Breast epithelium (tissue), 4 donors: ENCODE results near the gene ATL1. TPM values are rescaled to one million over a fixed set of nuclear protein-coding genes. Genes with fewer than 3 reads are reported as not detected.
A peak's percentile ranks its signal among the peaks of the same experiment; 100 is the strongest.

Experiments used
- DNase-seq, 2 donors: peaks; one replicate each; pipeline ENCODE4 v3.0.0-alpha.2; 2019; ENCODE audit warnings: low spot score in 2 of 2
- H3K27ac ChIP-seq, 2 donors: fragments of 200-600 bp; sonication (generic) in 1 of 2; one replicate each; pipeline ENCODE4 v1.5.1; 2016 to 2019; ENCODE audit warnings: mild to moderate bottlenecking in 1 of 2
- H3K27me3 ChIP-seq, 2 donors: fragments of 200-600 bp; sonication (generic) in 1 of 2; one replicate each; pipeline versions ENCODE4 v1.5.1 to v1.6.0; 2017 to 2019; ENCODE audit warnings: control low read depth in 1 of 2, mild to moderate bottlenecking in 1 of 2
- H3K36me3 ChIP-seq: fragments of 200-600 bp; one replicate; pipeline ENCODE4 v1.5.1; 2019
- H3K4me1 ChIP-seq, 2 donors: fragments of 200-600 bp; sonication (generic); one replicate each; pipeline ENCODE4 v1.5.1; 2016 to 2019; ENCODE audit warnings: control low read depth in 1 of 2
- H3K4me3 ChIP-seq, 3 donors: fragments of 200-600 bp; sonication (generic); 1 replicate in 2 of 3; 2 replicates in 1 of 3; pipeline ENCODE4 v1.5.1; 2016 to 2019; ENCODE audit warnings: mild to moderate bottlenecking in 3 of 3, moderate library complexity in 2 of 3
- H3K9me3 ChIP-seq, 2 donors: fragments of 200-600 bp; sonication (generic) in 1 of 2; one replicate each; pipeline ENCODE4 v1.5.1; 2016 to 2019; ENCODE audit warnings: control low read depth in 1 of 2
- CTCF ChIP-seq, 3 donors: fragments of 450-650 bp; IDR thresholded peaks; one replicate each; pipeline ENCODE4 v1.5.1; 2016 to 2017; ENCODE audit warnings: antibody characterized with exemption in 3 of 3, mild to moderate bottlenecking in 3 of 3, moderate library complexity in 3 of 3
- POLR2A ChIP-seq: fragments of 450-650 bp; IDR thresholded peaks from one replicate; pipeline ENCODE4 v1.6.1; 2016; ENCODE audit warnings: antibody characterized with exemption, mild to moderate bottlenecking, moderate library complexity
- POLR2AphosphoS5 ChIP-seq, 3 donors: sonication (generic); formaldehyde crosslinking; IDR thresholded peaks; one replicate each; pipeline ENCODE4 v1.6.1; 2017; ENCODE audit warnings: antibody characterized with exemption in 3 of 3
- intact Hi-C: fragments of 100-400 bp; cut with DNase I; formaldehyde crosslinking; loops from one replicate; pipeline ENCODE4 v1.15.1; 2023; ENCODE audit warnings: low total_unique reads
- total RNA-seq, 3 donors: library from RNA; depleted of rRNA; stranded (reverse); fragments of >200 nt; gene quantifications; one replicate each; pipeline ENCODE4 v1.1.0, GENCODE V29; 2016

Gene ATL1
- total RNA-seq, 3 donors from 2014 or later, result 10.4 to 23.7 (median 22.0) TPM

- Histone ChIP-seq H3K27ac (peak overlapping the region; percentile 97 to 99), H3K36me3 (no peaks in the 10 kb centered on the region), H3K9me3 (no peaks in the 10 kb centered on the region), H3K4me3 (peak overlapping the region; percentile 82 to 98 (median 98)), H3K4me1 (peaks cover 0 to 18% of the 10 kb centered on the region in 2 donors), H3K27me3 (no peaks in the 10 kb centered on the region)
- intact Hi-C loops, result no loop called here
- DNase-seq, result no peak
- TF ChIP-seq CTCF (IDR thresholded peaks at IDR 0.05), result no peak
- TF ChIP-seq POLR2A, result no peak
- TF ChIP-seq POLR2AphosphoS5 (IDR thresholded peaks at IDR 0.05), result no peak
Measured at GRCh38 chr14:50530794-50531365, 29.1 kb upstream of the ATL1 start.

- TF ChIP-seq CTCF (IDR thresholded peaks at IDR 0.05) (no peak), POLR2A (no peak), POLR2AphosphoS5 (IDR thresholded peaks at IDR 0.05) (no peak)
- H3K4me3 ChIP-seq, result peak overlapping the region; percentile 82 to 98 (median 98)
- no peaks in the 10 kb centered on the region for H3K27me3 ChIP-seq
- peaks cover 0 to 18% of the 10 kb centered on the region in 2 donors for H3K4me1 ChIP-seq
- no peaks in the 10 kb centered on the region for H3K36me3 ChIP-seq
- H3K27ac ChIP-seq, result peak overlapping the region; percentile 97 to 99
- peak; percentile 22 to 55 for DNase-seq
- H3K9me3 ChIP-seq, result no peaks in the 10 kb centered on the region
- intact Hi-C loops, result no loop called here
Measured at GRCh38 chr14:50531595-50532501, 28.1 kb upstream of the ATL1 start.

- Histone ChIP-seq H3K4me1 (peaks cover 0 to 18% of the 10 kb centered on the region in 2 donors), H3K4me3 (peak within 1 kb of the TSS; percentile 82 to 98 (median 98)), H3K9me3 (no peaks in the 10 kb centered on the region), H3K27me3 (no peaks in the 10 kb centered on the region), H3K27ac (peak within 1 kb of the TSS; percentile 97 to 99), H3K36me3 (no peaks in the 10 kb centered on the region)
- intact Hi-C loops, result no loop called here
- peak; percentile 86 to 87 for DNase-seq
- TF ChIP-seq POLR2A (no peak), CTCF (IDR thresholded peaks at IDR 0.05) (peak; percentile 74 to 93 (median 77)), POLR2AphosphoS5 (IDR thresholded peaks at IDR 0.05) (peak in 2 of 3 donors; percentile 56 to 62)
Measured at GRCh38 chr14:50532502-50533240, 27.3 kb upstream of the ATL1 start, which contains the start of gene MAP4K5. MAP4K5 (minus strand) TSS chr14:50532569; CDS start chr14:50532049, 520 bp downstream.

DNA sequence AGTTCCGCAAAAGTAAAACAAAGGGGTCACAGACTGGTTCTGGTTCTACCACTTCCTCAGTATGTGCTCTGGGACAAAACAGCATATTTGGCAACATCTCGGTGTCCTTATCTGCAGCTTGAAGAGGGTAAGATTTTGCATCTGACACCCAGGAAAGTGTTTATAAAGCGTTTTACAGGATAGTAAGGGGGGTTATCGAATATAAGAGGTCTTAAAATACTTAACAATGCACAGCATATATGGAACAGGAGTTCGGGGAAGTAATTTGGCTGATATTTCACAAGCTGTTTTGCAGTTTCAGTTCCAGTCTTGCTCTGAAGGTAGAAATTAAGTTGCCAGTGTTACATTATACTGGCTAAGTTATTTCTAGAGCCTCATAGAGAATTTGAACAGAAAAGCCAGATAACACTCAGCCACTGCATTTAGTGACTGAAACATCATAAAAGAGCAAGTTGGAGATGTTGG lies 26.7 kb upstream of the ATL1 start:
- Histone ChIP-seq H3K9me3 (no peaks in the 10 kb centered on the region), H3K27ac (peak overlapping the region; percentile 97 to 99), H3K4me1 (peaks cover 0 to 18% of the 10 kb centered on the region in 2 donors), H3K36me3 (no peaks in the 10 kb centered on the region), H3K27me3 (no peaks in the 10 kb centered on the region), H3K4me3 (peak overlapping the region; percentile 82 to 98 (median 98))
- TF ChIP-seq POLR2A (no peak), POLR2AphosphoS5 (IDR thresholded peaks at IDR 0.05) (no peak), CTCF (IDR thresholded peaks at IDR 0.05) (no peak)
- no peak for DNase-seq
- intact Hi-C loops, result no loop called here
